GM12873 (cell line): ENCODE data around the gene CD7.

Experiments
- TF ChIP-seq, protein P1 (sequence below): IDR thresholded peaks from 2 replicates; pipeline ENCODE4 v1.5.1; 2012; ENCODE audit warnings: low read depth, mild to moderate bottlenecking, moderate library complexity, low read length, control low read depth; ENCODE audit not compliant: insufficient read depth; ENCODE audit errors: missing control alignments

CD7 gene

DNA sequence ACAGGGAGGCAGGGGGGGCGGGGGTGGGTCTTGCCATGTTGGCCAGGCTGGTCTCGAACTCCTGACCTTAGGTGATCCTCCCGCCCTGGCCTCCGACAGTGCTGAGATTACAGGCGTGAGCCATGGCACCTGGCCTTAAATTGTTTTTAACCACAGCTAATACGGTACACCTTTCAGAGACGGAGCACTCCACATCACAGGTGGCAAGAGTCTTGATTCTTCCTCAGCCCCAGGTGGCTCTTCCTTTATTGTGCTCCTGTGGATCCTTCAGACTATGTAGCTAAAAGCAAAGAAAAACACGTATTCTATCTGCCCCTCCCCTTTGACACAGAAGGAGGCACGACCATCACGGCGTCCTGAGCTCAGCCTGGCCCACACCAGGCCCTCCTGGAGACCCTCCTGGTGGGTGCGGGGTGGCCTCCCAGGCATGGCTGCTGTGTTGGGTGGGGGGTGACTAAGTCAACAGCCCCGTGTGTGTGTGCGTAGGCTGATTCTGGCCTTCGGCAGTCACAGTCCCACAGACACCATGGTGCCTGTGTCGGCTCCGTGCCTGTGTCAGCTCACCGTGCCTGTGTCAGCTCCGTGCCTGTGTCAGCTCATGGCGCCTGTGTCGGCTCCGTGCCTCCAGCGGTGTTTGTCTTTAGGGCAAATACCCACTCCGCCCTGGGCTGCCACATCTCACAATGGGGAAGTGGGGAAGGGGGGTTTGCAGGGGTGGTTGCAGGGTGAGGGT lies 26.9 kb upstream of the CD7 start:
- TF ChIP-seq, protein P1, sequence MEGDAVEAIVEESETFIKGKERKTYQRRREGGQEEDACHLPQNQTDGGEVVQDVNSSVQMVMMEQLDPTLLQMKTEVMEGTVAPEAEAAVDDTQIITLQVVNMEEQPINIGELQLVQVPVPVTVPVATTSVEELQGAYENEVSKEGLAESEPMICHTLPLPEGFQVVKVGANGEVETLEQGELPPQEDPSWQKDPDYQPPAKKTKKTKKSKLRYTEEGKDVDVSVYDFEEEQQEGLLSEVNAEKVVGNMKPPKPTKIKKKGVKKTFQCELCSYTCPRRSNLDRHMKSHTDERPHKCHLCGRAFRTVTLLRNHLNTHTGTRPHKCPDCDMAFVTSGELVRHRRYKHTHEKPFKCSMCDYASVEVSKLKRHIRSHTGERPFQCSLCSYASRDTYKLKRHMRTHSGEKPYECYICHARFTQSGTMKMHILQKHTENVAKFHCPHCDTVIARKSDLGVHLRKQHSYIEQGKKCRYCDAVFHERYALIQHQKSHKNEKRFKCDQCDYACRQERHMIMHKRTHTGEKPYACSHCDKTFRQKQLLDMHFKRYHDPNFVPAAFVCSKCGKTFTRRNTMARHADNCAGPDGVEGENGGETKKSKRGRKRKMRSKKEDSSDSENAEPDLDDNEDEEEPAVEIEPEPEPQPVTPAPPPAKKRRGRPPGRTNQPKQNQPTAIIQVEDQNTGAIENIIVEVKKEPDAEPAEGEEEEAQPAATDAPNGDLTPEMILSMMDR = no peak

DNA sequence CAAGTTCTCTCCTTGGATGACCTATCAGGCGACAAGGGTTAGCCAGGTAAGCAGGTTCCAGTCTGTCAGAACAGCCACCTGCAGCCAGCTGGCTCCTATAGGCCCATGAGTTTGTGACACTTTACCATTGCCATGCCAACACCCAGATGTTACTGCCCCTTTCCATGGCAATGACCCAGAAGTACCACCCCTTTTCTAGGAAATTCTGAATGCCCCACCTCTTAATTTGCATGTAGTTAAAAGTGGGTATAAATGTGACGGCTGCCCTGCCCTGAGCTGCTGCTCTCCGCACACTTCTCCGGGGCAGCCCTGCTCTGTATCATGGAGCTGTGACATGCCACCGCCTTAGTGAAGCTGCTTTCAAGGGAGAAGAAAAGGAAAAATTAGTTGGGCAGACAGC lies 26.2 kb upstream of the CD7 start:
- TF ChIP-seq, protein P1 = no peak

DNA sequence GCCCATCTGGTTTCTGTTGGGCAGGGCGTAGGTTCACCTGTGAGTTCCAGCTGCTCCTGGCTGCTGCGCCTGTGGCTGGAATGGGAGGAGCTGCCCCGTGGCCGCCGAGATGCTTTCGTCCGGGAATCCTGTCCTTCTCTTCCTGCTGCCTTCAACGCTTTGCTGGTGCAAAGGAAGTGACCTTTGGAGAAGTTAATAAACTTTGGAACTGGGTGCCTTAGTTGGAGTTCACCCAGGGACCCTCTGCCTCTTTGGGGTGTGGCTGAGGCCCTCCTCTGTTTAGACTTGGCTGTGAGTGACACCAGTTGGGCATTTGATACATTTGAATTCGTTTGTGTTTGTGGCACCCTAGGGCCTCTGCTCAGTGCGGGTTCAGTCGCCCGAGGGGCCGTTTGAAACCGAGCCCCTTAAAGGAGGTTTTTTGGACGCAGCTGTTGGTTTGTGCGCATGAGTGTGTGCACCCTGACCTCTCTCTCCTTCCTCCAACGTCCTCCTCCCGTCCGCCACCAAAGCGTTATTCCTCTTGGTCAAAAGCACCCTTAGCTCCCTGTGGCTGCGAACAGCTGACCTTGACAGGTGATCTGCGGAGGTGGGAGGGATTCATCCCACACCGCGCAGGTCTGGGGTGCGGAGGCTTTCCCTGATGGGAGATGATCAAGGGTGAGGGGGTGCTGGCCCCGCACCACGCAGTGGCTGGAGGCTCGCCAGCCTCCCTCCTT lies 25.1 kb upstream of the CD7 start:
- TF ChIP-seq, protein P1 = no peak

DNA sequence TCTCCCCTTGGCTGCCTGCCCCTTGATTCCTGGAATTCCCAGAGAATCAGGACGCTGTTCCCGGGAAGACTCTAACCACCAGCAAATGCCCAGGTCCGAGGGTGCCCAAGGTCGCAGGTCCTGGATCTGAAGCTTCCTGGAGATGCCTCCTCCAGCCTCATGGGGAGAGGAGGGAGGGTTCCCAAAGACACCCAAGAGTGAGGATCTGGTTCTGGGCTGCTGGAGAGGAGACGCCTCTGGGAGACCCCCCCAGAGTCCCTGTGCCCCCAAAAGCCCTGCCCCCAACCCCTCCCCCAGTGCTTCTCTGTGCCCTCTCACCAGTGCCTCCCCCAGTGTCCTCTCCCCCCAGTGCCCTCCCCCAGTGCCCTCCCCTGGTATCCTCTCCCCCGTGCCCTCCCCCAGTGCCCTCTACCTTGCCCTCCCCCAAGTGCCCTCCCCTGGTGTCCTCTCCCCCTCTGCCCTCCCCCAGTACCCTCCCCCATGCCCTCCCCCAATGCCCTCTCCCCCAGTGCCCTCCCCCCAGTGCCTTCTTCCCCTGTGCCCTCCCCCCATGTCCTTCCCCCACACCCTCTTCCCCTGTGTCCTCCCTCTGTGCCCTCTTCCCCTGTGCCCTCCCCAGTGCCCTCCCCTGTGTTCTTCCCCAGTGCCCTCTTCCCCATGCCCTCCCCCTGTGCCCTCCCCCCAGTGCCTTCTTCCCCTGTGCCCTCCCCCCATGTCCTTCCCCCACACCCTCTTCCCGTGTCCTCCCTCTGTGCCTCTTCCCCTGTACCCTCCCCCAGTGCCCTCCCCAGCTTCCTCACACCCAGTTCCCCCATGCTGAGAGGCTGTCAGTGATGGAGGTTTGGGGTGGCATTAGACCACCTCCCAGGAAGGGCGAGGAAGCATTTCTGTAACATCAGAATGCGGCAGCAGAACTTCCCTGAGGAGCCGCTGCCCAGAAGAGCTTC lies 22.5 kb upstream of the CD7 start:
- TF ChIP-seq, protein P1 = no peak

DNA sequence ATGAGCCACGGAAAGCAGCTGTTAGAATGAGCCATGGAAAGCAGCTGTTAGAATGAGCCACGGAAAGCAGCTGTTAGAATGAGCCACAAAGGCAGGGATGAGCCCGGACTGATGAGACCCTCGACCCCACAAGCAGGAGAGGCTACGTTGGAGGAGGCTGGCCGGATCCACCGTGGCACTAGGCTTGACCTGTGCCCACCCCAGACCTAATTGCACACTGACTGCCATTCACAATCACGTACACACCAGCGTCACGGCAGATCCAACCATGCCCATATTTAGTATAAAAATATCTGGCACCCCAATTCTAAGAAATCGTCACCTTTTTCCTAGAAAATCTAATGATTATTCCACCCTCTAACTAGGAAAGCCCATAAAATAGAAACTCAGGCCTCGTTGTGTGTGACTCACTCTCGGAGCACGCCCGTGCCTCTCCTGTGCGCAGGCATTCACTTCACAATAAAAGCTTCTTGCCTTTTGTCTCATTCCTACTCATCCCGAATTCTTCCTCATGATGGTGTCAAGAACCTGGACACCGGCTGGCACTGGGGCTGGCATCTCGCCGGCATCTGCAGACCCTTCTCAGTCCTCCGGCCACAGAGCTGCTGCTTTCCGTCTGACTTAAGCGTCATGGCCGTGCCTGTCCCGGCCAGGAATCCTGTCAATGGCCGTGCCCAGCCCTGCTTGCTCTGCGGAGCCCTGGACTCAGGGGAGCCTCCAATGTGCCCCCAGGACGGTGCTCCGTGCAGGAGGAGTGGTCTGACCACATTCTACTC lies 21.6 kb upstream of the CD7 start:
- TF ChIP-seq, protein P1 = no peak

DNA sequence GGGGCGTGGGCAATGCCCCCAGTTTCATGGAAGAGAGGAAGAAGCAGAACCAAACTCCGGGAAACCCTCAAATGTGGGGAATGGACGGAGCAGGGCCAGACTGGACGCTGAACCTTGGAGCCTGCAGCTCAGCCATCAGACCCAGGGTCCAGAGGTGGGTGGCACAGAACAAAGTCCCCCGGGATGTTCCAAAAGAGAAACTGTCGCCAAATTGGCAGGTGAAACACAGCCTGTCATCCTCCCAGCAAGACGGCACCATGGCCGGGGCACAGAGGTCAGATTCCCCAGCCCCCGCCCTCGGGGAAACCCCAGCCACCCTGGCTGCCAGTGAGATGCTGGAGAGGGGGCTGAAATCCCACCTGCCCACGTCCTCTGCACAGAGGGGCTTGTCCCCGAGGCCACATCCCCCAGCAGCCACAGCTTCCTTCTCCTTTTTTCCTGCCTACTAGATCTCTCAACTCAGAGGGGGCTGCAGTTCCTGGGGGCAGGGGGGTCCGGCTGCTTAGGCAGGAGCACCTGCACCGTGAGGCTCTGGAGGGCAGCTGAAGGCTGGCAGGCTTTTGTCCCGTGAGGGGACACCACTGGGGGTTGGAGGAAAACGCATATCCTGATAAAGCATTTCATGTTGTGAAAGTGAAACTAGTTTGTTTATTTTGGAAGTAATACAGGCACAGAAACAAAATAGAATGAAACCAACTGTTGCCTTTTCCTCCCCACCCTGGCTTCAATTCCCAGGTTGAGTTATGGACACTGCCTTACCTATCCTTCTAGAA lies 17.4 kb upstream of the CD7 start:
- TF ChIP-seq, protein P1 = no peak
